Caco-2 (cell line): ENCODE data around the gene HLA-DOB. TPM values are rescaled to one million over a fixed set of nuclear protein-coding genes. Genes with fewer than 3 reads are reported as not detected.

Experiments
- BruUV-seq: library from RNA; stranded (reverse); fragments of 400-500 nt; replicated peaks from 2 replicates; lab custom pipeline; 2021; lab: Mats Ljungman, UMichigan
- CTCF ChIA-PET: fragments of 300-600 bp; sonication (Branson Sonifier 250); formaldehyde crosslinking; loops from one replicate; lab custom pipeline; 2022; ENCODE audit warnings: antibody characterized with exemption; lab: Charles Lee
- POLR2A ChIA-PET: fragments of 300-600 bp; sonication (Branson Sonifier 250); formaldehyde crosslinking; loops from one replicate; lab custom pipeline; 2022; ENCODE audit warnings: antibody characterized with exemption; lab: Charles Lee
- DNase-seq, 2 experiments: peaks; one replicate each; pipeline versions ENCODE4 v3.0.0 to v3.0.0-alpha.2; 2020 to 2022
- H3K27me3 ChIP-seq: replicated peaks from 2 replicates; pipeline ENCODE4 v1.6.0; 2011; ENCODE audit warnings: low read length; ENCODE audit not compliant: control insufficient read depth, insufficient read depth
- H3K36me3 ChIP-seq: 2 replicates; pipeline ENCODE4 v1.5.1; 2011; ENCODE audit warnings: low read length; ENCODE audit not compliant: control insufficient read depth, insufficient read depth
- H3K4me1 ChIP-seq: fragments of 250-450 bp; sonication (Bioruptor Pico); 2 replicates; pipeline ENCODE4 v1.5.1; 2020; ENCODE audit warnings: mild to moderate bottlenecking
- H3K4me3 ChIP-seq: 2 replicates; pipeline ENCODE4 v1.5.1; 2011; ENCODE audit warnings: low read depth, mild to moderate bottlenecking, control low read depth, low read length
- H3K9me3 ChIP-seq: fragments of 250-450 bp; sonication (Bioruptor Pico); 2 replicates; pipeline ENCODE4 v1.5.1; 2020; ENCODE audit warnings: mild to moderate bottlenecking, moderate library complexity
- H3K27ac Mint-ChIP-seq: one replicate; pipeline ENCODE4 v1.8.0; 2022; ENCODE audit warnings: mixed read lengths; ENCODE audit not compliant: unreplicated experiment
- H3K27me3 Mint-ChIP-seq: one replicate; pipeline ENCODE4 v1.8.0; 2022; ENCODE audit warnings: mixed read lengths; ENCODE audit not compliant: insufficient read depth, unreplicated experiment
- H3K36me3 Mint-ChIP-seq: one replicate; pipeline ENCODE4 v1.8.0; 2022; ENCODE audit warnings: mild to moderate bottlenecking, mixed read lengths; ENCODE audit not compliant: insufficient read depth, unreplicated experiment
- H3K4me1 Mint-ChIP-seq: one replicate; pipeline ENCODE4 v1.8.0; 2022; ENCODE audit warnings: low read depth, mixed read lengths; ENCODE audit not compliant: unreplicated experiment
- H3K4me3 Mint-ChIP-seq: one replicate; pipeline ENCODE4 v1.8.0; 2022; ENCODE audit warnings: mild to moderate bottlenecking, moderate library complexity, mixed read lengths; ENCODE audit not compliant: unreplicated experiment
- H3K9me3 Mint-ChIP-seq: one replicate; pipeline ENCODE4 v1.8.0; 2022; ENCODE audit warnings: mixed read lengths; ENCODE audit not compliant: unreplicated experiment
- CTCF ChIP-seq, 2 experiments: fragments of 200-600 bp in 1 of 2; IDR thresholded peaks; 1 replicate in 1 of 2; 2 replicates in 1 of 2; pipeline versions ENCODE4 v1.5.1 to v1.8.0; 2011 to 2022; ENCODE audit warnings: antibody characterized with exemption in 1 of 2, control low read depth in 1 of 2, inconsistent platforms in 1 of 2, low read depth in 1 of 2, low read length in 1 of 2, mild to moderate bottlenecking in 1 of 2, moderate library complexity in 1 of 2; ENCODE audit not compliant: insufficient read depth in 1 of 2, severe bottlenecking in 1 of 2, unreplicated experiment in 1 of 2
- intact Hi-C: fragments of 100-400 bp; cut with micrococcal nuclease; formaldehyde crosslinking; loops from one replicate; pipeline ENCODE4 v1.10.0; 2022; ENCODE audit not compliant: unreplicated experiment
- total RNA-seq: library from RNA; stranded (reverse); gene quantifications from 2 replicates; pipeline ENCODE4 v1.2.3, GENCODE V29; 2022

The HLA-DOB gene
- total RNA-seq, 1 experiment from 2014 or later = 0.61 TPM

- BruUV-seq = no TSS peak
- H3K4me3 ChIP-seq = no peak overlapping the region; the same call in 1 of the 2 replicates
- no peaks in the 10 kb centered on the region for H3K36me3 ChIP-seq
- no peak for TF ChIP-seq CTCF (IDR thresholded peaks at IDR 0.05; ENCODE audit: insufficient read depth in 1 of 2, low read depth in 1 of 2, low read length in 1 of 2, severe bottlenecking in 1 of 2, unreplicated experiment in 1 of 2)
- Mint-ChIP-seq H3K36me3 (peaks cover 9% of the 10 kb centered on the region), H3K4me3 (peak overlapping the region; percentile 88), H3K27ac (no peak overlapping the region), H3K27me3 (peaks cover 30% of the 10 kb centered on the region), H3K9me3 (no peaks in the 10 kb centered on the region), H3K4me1 (peaks cover 16% of the 10 kb centered on the region)
- H3K4me1 ChIP-seq = peaks cover 6% of the 10 kb centered on the region; the same call in 1 of the 2 replicates
- no peaks in the 10 kb centered on the region for H3K9me3 ChIP-seq
- DNase-seq = no peak
- ChIA-PET CTCF (interaction anchor here (1.2 to 3.6 kb wide), 3 partner anchors 14 to 16 kb away, joined by 5 to 79 read pairs (median 23); partner anchors contain the start of gene TAP2), POLR2A (interaction anchor here (2.2 kb wide), 1 partner anchor 120 kb away, joined by 17 read pairs; no protein-coding TSS in a partner anchor)
- H3K27me3 ChIP-seq = peaks cover 1% of the 10 kb centered on the region
- intact Hi-C loops = no loop called here
These were observed 35.4 kb upstream of the HLA-DOB start for GRCh38 chr6:32852018-32852843.

- H3K27me3 ChIP-seq = peaks cover 1% of the 10 kb centered on the region
- H3K27ac Mint-ChIP-seq = no peak overlapping the region
- DNase-seq = no peak
- H3K36me3 ChIP-seq = no peaks in the 10 kb centered on the region
- peaks cover 27% of the 10 kb centered on the region for H3K27me3 Mint-ChIP-seq
- no peaks in the 10 kb centered on the region for H3K9me3 ChIP-seq
- peaks cover 6% of the 10 kb centered on the region; the same call in 1 of the 2 replicates for H3K4me1 ChIP-seq
- CTCF ChIA-PET = interaction anchor here (0.6 to 1.2 kb wide), 2 partner anchors 13 to 34 kb away, joined by 5 to 6 read pairs; partner anchors contain the start of gene TAP2
- no peak overlapping the region for H3K4me3 ChIP-seq
- no TSS peak for BruUV-seq
- no peak for TF ChIP-seq CTCF (IDR thresholded peaks at IDR 0.05; ENCODE audit: insufficient read depth in 1 of 2, low read depth in 1 of 2, low read length in 1 of 2, severe bottlenecking in 1 of 2, unreplicated experiment in 1 of 2)
- H3K9me3 Mint-ChIP-seq = no peaks in the 10 kb centered on the region
- POLR2A ChIA-PET = no interaction called here
- H3K36me3 Mint-ChIP-seq = peaks cover 9% of the 10 kb centered on the region
- H3K4me1 Mint-ChIP-seq = peaks cover 16% of the 10 kb centered on the region
- intact Hi-C loops = no loop called here
- no peak overlapping the region for H3K4me3 Mint-ChIP-seq
These were observed 34.2 kb upstream of the HLA-DOB start for GRCh38 chr6:32851025-32851424.

GRCh38 chr6:32849126-32849525 lies 32.3 kb upstream of the HLA-DOB start:
- Histone ChIP-seq H3K36me3 (no peaks in the 10 kb centered on the region), H3K4me3 (no peak overlapping the region), H3K4me1 (no peaks in the 10 kb centered on the region; the same call in 1 of the 2 replicates), H3K27me3 (peaks cover 1% of the 10 kb centered on the region), H3K9me3 (no peaks in the 10 kb centered on the region)
- H3K4me3 Mint-ChIP-seq = no peak overlapping the region
- POLR2A ChIA-PET = no interaction called here
- intact Hi-C loops = no loop called here
- peaks cover 16% of the 10 kb centered on the region for H3K27me3 Mint-ChIP-seq
- no peak overlapping the region for H3K27ac Mint-ChIP-seq
- H3K9me3 Mint-ChIP-seq = no peaks in the 10 kb centered on the region
- peaks cover 9% of the 10 kb centered on the region for H3K4me1 Mint-ChIP-seq
- CTCF ChIA-PET = no interaction called here
- DNase-seq = no peak
- no TSS peak for BruUV-seq
- H3K36me3 Mint-ChIP-seq = peaks cover 14% of the 10 kb centered on the region
- no peak for TF ChIP-seq CTCF (IDR thresholded peaks at IDR 0.05; ENCODE audit: insufficient read depth in 1 of 2, low read depth in 1 of 2, low read length in 1 of 2, severe bottlenecking in 1 of 2, unreplicated experiment in 1 of 2)
